Right atrium auricular region (tissue), 2 donors: ENCODE measurements around the gene DCAF7. TPM values are rescaled to one million over a fixed set of nuclear protein-coding genes. Genes with fewer than 3 reads are reported as not detected.
A peak's percentile ranks its signal among the peaks of the same experiment; 100 is the strongest.

Source experiments
- DNase-seq: peaks from one replicate; pipeline ENCODE4 v3.0.0-alpha.2; 2019; ENCODE audit warnings: low spot score
- H3K27ac ChIP-seq, 2 donors: fragments of 200-600 bp; sonication (generic); 1 replicate in 1 of 2; 2 replicates in 1 of 2; pipeline ENCODE4 v1.5.1; 2016 to 2019
- H3K27me3 ChIP-seq, 2 donors: fragments of 200-600 bp; sonication (generic); one replicate each; pipeline versions ENCODE4 v1.5.1 to v1.6.0; 2017 to 2019
- H3K36me3 ChIP-seq: fragments of 200-600 bp; sonication (generic); one replicate; pipeline ENCODE4 v1.5.1; 2016
- H3K4me1 ChIP-seq, 2 donors: fragments of 200-600 bp; sonication (generic); one replicate each; pipeline versions ENCODE4 v1.5.1 to v1.6.0; 2017 to 2019
- H3K4me3 ChIP-seq, 2 donors: fragments of 200-600 bp; sonication (generic); 1 replicate in 1 of 2; 2 replicates in 1 of 2; pipeline ENCODE4 v1.5.1; 2017 to 2019; ENCODE audit warnings: mild to moderate bottlenecking in 1 of 2, moderate library complexity in 1 of 2
- H3K9me3 ChIP-seq, 2 donors: fragments of 200-600 bp; sonication (generic); one replicate each; pipeline ENCODE4 v1.5.1; 2019
- total RNA-seq, 2 donors: library from RNA; depleted of rRNA; stranded (reverse); fragments of >200 nt; gene quantifications; one replicate each; pipeline ENCODE4 v1.1.0, GENCODE V29; 2016
- TF ChIP-seq, protein P1 (sequence below), 2 donors: fragments of 200-600 bp; sonication (generic); IDR thresholded peaks; one replicate each; pipeline ENCODE4 v1.5.1; 2019; ENCODE audit warnings: antibody characterized with exemption in 2 of 2

DCAF7 gene
- total RNA-seq, 2 donors from 2014 or later = 26.9 to 31.8 TPM

DNA sequence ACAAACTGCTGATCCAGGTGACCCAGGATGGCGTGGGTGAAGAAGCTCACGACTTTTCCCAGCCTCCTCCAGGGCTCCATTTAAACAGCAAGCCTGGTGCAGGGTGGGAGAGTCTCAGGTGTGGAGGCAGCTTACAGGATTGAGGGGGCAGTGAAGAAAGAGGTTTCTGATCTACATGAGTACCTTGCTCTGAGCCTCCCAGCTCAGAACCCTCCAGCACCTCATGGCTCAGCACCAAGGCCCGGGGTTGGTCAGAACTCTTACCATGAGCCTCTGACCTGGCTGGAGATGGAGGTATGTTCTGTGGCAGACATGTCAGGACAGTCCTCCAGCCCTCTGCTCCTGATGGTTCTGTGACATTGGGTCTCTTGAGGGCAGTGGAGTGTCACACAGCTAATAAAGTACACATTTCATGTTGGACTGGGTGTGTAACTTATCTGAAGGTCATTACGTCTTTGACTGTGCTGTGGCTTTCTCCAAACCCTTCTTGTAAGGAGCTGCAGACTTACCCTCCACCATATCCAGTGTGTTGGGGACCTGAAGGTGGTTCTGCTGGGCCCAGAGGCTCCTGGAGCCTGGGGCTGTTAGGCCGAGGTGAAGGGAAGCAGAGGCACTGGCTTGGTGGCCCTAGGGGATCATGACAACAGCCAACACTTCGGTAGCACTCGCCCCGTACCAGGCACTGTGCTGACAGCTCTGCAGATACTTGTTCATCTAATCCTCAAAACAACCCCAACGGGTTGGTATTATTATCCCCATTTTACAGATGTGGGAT lies 3.8 kb upstream of the DCAF7 start:
- Histone ChIP-seq H3K27me3 (no peaks in the 10 kb centered on the region), H3K27ac (no peak overlapping the region), H3K4me1 (peaks cover 0 to 16% of the 10 kb centered on the region in 2 donors), H3K9me3 (no peaks in the 10 kb centered on the region), H3K4me3 (no peak overlapping the region), H3K36me3 (no peaks in the 10 kb centered on the region)
- TF ChIP-seq, protein P1, sequence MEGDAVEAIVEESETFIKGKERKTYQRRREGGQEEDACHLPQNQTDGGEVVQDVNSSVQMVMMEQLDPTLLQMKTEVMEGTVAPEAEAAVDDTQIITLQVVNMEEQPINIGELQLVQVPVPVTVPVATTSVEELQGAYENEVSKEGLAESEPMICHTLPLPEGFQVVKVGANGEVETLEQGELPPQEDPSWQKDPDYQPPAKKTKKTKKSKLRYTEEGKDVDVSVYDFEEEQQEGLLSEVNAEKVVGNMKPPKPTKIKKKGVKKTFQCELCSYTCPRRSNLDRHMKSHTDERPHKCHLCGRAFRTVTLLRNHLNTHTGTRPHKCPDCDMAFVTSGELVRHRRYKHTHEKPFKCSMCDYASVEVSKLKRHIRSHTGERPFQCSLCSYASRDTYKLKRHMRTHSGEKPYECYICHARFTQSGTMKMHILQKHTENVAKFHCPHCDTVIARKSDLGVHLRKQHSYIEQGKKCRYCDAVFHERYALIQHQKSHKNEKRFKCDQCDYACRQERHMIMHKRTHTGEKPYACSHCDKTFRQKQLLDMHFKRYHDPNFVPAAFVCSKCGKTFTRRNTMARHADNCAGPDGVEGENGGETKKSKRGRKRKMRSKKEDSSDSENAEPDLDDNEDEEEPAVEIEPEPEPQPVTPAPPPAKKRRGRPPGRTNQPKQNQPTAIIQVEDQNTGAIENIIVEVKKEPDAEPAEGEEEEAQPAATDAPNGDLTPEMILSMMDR (IDR thresholded peaks at IDR 0.05) = no peak
- no peak for DNase-seq

DNA sequence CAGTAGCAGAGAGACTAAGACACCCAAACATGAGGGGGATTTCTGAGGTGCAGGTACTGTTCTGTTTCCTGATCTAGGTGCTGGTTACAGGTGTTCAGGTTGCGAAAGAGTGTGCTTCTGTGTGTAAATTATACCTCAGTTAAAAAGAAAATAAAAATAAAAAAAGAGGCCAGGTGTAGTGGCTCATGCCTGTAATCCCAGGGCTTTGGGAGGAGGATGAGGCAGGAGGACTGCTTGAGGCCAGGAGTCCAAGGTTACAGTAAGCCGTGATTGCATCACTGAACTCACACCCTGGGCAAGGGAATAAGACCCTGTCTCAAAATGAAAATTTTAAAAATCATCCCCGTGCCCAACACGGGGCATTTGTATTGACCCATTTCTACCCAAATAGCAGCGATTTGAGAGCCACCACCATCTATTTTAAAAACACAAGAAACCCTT lies 3.2 kb upstream of the DCAF7 start:
- Histone ChIP-seq H3K4me1 (peaks cover 0 to 21% of the 10 kb centered on the region in 2 donors), H3K27me3 (no peaks in the 10 kb centered on the region), H3K36me3 (no peaks in the 10 kb centered on the region), H3K9me3 (no peaks in the 10 kb centered on the region), H3K4me3 (no peak overlapping the region), H3K27ac (no peak overlapping the region)
- DNase-seq = no peak
- TF ChIP-seq, protein P1 (IDR thresholded peaks at IDR 0.05) = no peak

DNA sequence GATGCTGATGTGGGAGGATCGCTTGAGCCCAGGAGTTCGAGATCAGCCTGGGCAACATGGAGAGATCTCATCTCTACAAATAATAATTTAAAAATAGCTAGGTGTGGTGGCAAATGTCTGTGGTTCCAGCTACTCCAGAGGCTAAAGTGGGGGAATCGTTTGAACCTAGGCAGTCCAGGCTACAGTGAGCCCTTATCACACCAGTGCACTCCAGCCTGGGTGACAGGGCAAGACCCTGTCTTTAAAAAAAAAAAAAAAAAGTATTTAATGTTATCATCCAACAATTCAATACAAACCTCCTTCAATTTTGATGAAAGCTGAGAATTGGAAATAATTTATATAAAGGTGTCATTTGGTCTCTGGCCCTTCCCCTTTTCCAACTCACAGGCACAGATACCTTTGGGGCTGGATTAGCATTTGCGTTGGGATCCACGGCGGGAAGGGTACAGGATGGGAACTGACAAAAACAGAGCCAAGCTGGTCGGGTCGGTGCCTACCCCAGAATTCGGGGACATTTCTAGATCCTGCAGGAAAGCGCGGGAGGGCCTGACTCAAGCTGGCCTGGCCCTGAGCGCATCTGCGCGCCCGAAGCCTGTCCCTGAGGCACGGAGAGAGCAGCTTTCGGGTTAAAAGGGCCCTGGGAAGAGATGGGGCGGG lies 860 bp upstream of the DCAF7 start:
- H3K27me3 ChIP-seq = no peaks in the 10 kb centered on the region
- no peaks in the 10 kb centered on the region for H3K9me3 ChIP-seq
- H3K36me3 ChIP-seq = no peaks in the 10 kb centered on the region
- peaks cover 0 to 43% of the 10 kb centered on the region in 2 donors for H3K4me1 ChIP-seq
- peak overlapping the region; percentile 90 to 94 for H3K27ac ChIP-seq
- TF ChIP-seq, protein P1 (IDR thresholded peaks at IDR 0.05) = no peak
- H3K4me3 ChIP-seq = peak overlapping the region; percentile 44 to 82
- no peak for DNase-seq

DNA sequence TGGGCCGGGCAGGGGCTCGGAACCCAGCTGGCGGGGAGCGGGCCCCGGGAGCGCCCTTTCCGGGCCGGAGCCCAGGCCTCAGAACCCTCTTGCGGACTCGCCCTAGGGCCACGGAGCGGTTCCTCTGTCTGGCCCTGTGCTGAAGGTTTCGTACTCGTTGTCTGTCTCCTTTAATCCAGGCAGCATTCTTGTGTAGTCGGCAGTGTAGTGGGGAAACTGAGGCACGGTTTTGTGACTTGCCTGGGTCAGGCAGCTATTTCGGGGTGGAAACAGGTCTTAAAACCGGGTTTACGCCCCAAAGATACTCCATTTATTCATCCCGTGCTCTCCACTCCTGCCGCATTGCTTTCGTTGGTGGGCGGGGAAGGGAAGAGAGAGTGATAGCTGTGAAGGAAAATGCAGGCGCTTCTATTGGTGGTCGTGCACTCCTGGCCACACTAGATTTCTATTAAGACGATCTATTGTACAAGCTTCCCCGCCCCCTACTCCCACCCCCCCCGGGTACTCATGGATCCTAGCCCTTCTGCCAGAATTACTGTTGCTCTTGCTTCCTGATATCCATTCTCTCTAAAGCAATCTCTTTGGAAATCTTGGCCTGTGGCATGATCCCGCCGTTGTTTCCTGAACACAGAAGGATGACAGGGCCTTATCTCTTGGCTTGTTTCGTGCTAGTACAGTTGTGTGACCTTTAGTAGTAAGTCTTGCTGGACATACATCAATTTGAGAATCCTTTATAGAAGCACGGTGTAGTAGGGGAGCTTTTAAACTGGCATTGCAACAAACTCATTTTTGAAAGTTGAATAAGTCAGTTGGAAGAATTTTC lies 751 bp downstream of the DCAF7 start:
- H3K27ac ChIP-seq = peak overlapping the region; percentile 93 to 94
- H3K9me3 ChIP-seq = no peaks in the 10 kb centered on the region
- no peaks in the 10 kb centered on the region for H3K27me3 ChIP-seq
- peak overlapping the region; percentile 82 to 92 for H3K4me3 ChIP-seq
- DNase-seq = no peak
- H3K36me3 ChIP-seq = no peaks in the 10 kb centered on the region
- peaks cover 0 to 58% of the 10 kb centered on the region in 2 donors for H3K4me1 ChIP-seq
- TF ChIP-seq, protein P1 (IDR thresholded peaks at IDR 0.05) = no peak

DNA sequence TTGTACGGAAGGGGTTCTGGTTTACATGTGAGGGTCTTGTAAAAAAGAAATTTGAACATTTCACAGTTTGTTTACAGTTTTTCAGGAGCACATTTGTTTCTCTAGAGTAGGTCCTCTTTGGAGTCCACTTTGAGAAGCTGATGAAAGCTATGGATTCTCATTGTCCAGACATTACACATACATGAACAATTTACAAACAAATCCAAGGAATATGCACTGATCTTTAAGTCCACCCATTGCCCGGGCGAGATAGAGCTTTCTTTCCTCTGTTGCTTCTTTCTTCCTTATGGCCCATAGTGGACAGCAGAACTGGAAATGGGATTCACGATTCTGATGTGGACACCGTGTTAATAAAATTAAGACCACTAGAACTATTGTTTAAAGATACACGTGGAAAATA lies 1.9 kb downstream of the DCAF7 start:
- TF ChIP-seq, protein P1 (IDR thresholded peaks at IDR 0.05) = no peak
- Histone ChIP-seq H3K27me3 (no peaks in the 10 kb centered on the region), H3K4me3 (peak overlapping the region in 1 of 2 donors; percentile 82), H3K36me3 (no peaks in the 10 kb centered on the region), H3K4me1 (peaks cover 0 to 60% of the 10 kb centered on the region in 2 donors), H3K27ac (no peak overlapping the region), H3K9me3 (no peaks in the 10 kb centered on the region)
- no peak for DNase-seq
